ENCODE measurements around the gene PAXIP1. TPM values are rescaled to one million over a fixed set of nuclear protein-coding genes. Genes with fewer than 3 reads are reported as not detected.
A peak's percentile ranks its signal among the peaks of the same experiment; 100 is the strongest.

PAXIP1 gene
- total RNA-seq, 1 experiment from 2014 or later, result 32.6 TPM

DNA sequence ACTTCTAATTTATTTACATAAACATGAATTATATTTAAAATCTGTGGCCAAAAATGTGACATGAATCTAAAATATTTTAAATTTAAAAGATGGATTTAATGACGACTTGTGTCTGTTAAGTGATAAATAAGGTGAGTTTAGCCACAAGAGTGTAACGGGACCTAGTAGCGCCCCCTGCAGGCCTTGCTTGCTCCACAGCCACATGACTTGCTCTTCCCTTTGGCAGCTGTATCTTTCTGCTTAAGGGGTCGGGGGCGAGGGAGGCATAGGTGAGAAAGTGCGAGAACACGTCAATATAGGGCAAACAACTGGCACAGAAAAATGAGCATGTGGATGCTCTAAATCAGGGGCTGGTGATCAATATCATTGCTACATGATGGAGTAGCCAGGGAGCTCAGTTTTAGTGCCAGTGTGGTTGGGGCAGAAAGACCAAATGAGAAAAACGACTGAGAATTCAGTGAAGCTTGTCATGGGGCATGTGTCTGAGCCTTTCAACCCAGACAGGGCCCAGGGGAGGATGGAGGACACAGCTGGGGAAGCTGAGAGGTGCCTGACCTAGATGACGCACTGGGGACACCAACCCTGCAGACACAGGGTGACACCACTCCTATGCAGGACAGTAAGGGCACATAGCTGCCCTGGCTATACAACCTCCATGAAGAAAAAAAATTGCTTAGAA lies 49.8 kb downstream of the PAXIP1 start:
- Histone ChIP-seq H4K20me1 (ENCODE audit: control insufficient read depth, insufficient read depth, insufficient read length) (no peaks in the 10 kb centered on the region), H3K4me1 (ENCODE audit: insufficient read depth, low read length) (no peaks in the 10 kb centered on the region), H3K14ac (ENCODE audit: insufficient read depth, low read length) (no peak overlapping the region), H2BK20ac (ENCODE audit: low read depth, low read length, poor library complexity, severe bottlenecking) (no peak overlapping the region), H3K56ac (ENCODE audit: insufficient read length, low read depth, low read length) (no peak overlapping the region), H3K79me2 (ENCODE audit: insufficient read depth, low read length) (no peaks in the 10 kb centered on the region), H3K27me3 (ENCODE audit: insufficient read depth, low read length) (no peaks in the 10 kb centered on the region), H3K18ac (ENCODE audit: insufficient read length, low read depth, low read length) (no peak overlapping the region), H3T11ph (ENCODE audit: low read length) (no peak overlapping the region), H4K5ac (ENCODE audit: insufficient read length, low read depth, low read length) (no peak overlapping the region), H2AK5ac (ENCODE audit: insufficient read length, low read length) (no peak overlapping the region), H2BK5ac (ENCODE audit: insufficient read length, low read length) (no peak overlapping the region), H2BK15ac (ENCODE audit: low read depth, low read length) (no peak overlapping the region), H2AFZ (ENCODE audit: low read length) (no peak overlapping the region), H3K9me3 (ENCODE audit: control insufficient read depth, low read depth, low read length) (no peaks in the 10 kb centered on the region), H3K23me2 (ENCODE audit: insufficient read length, low read depth, low read length, poor library complexity, severe bottlenecking) (no peaks in the 10 kb centered on the region), H4K8ac (replicated peaks; ENCODE audit: insufficient read length, low read depth, low read length) (no peak overlapping the region), H2BK12ac (ENCODE audit: insufficient read length, low read depth, low read length) (no peak overlapping the region), H3K27ac (ENCODE audit: insufficient read length, low read depth, low read length) (no peak overlapping the region), H2BK120ac (ENCODE audit: low read depth, low read length, poor library complexity, severe bottlenecking) (no peak overlapping the region), H3K4me2 (ENCODE audit: insufficient read depth, insufficient read length, low read length) (no peak overlapping the region), H3K79me1 (ENCODE audit: insufficient read depth, low read depth, low read length, poor library complexity, severe bottlenecking) (no peaks in the 10 kb centered on the region), H4K91ac (ENCODE audit: insufficient read length, low read depth, low read length) (no peak overlapping the region), H3K9ac (ENCODE audit: extremely low read depth, insufficient read length, low read length) (no peak overlapping the region), H3K23ac (ENCODE audit: insufficient read length, low read depth, low read length) (no peak overlapping the region), H3K4ac (ENCODE audit: low read depth, low read length) (no peak overlapping the region)
- DNase-seq, result peak; percentile 80
- Mint-ChIP-seq H3K4me1 (no peaks in the 10 kb centered on the region), H3K36me3 (ENCODE audit: insufficient read depth in 1 of 3, low read depth in 3 of 3) (peaks cover 33 to 85% (median 78%) of the 10 kb centered on the region in 3 experiments; a peak in 6 of 7 replicates), H3K27ac (no peak overlapping the region), H3K9me3 (no peaks in the 10 kb centered on the region), H3K4me3 (no peak overlapping the region), H3K27me3 (ENCODE audit: low read depth) (no peaks in the 10 kb centered on the region)
- no CpG with 5 or more reads among the region's 9 CpGs for WGBS (ENCODE audit: extremely low coverage, insufficient read length, low lambda C conversion rate)
- TF ChIP-seq, protein P1, sequence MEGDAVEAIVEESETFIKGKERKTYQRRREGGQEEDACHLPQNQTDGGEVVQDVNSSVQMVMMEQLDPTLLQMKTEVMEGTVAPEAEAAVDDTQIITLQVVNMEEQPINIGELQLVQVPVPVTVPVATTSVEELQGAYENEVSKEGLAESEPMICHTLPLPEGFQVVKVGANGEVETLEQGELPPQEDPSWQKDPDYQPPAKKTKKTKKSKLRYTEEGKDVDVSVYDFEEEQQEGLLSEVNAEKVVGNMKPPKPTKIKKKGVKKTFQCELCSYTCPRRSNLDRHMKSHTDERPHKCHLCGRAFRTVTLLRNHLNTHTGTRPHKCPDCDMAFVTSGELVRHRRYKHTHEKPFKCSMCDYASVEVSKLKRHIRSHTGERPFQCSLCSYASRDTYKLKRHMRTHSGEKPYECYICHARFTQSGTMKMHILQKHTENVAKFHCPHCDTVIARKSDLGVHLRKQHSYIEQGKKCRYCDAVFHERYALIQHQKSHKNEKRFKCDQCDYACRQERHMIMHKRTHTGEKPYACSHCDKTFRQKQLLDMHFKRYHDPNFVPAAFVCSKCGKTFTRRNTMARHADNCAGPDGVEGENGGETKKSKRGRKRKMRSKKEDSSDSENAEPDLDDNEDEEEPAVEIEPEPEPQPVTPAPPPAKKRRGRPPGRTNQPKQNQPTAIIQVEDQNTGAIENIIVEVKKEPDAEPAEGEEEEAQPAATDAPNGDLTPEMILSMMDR (conservative IDR thresholded peaks at IDR 0.05), result peak; percentile 95
